ENCODE measurements around the gene BDKRB2.

BDKRB2 gene

GRCh38 chr14:96252999-96253539 lies 48.4 kb downstream of the BDKRB2 start:
- DNase-seq (ENCODE audit: extremely low read depth, low read depth): peak; percentile 39

GRCh38 chr14:96254687-96255086 lies 50.0 kb downstream of the BDKRB2 start:
- no peak for TF ChIP-seq CTCF (IDR thresholded peaks at IDR 0.05; ENCODE audit: low read depth, low read length)
- DNase-seq (ENCODE audit: extremely low read depth, low read depth): no peak

More at GRCh38 chr14:96252999-96253539, 48.4 kb downstream of the BDKRB2 start:
- no peak for TF ChIP-seq CTCF (IDR thresholded peaks at IDR 0.05; ENCODE audit: low read depth, low read length)

- peak; percentile 73 for DNase-seq (ENCODE audit: extremely low read depth, low read depth)
- no peak for TF ChIP-seq CTCF (IDR thresholded peaks at IDR 0.05; ENCODE audit: low read depth, low read length)
These were observed 51.1 kb downstream of the BDKRB2 start, which contains the start of gene BDKRB1 for GRCh38 chr14:96255501-96256366. TSS of gene BDKRB1 (plus strand) at chr14:96256210. CDS start at chr14:96263683, 7,473 bp downstream.

GRCh38 chr14:96256407-96256806 lies 51.8 kb downstream of the BDKRB2 start:
- peak; percentile 36 for TF ChIP-seq CTCF (IDR thresholded peaks at IDR 0.05; ENCODE audit: low read depth, low read length)
- peak; percentile 39 for DNase-seq (ENCODE audit: extremely low read depth, low read depth)

GRCh38 chr14:96257056-96257455 lies 52.4 kb downstream of the BDKRB2 start:
- TF ChIP-seq CTCF (IDR thresholded peaks at IDR 0.05; ENCODE audit: low read depth, low read length): no peak
- no peak for DNase-seq (ENCODE audit: extremely low read depth, low read depth)

GRCh38 chr14:96257900-96258299 lies 53.3 kb downstream of the BDKRB2 start:
- no peak for TF ChIP-seq CTCF (IDR thresholded peaks at IDR 0.05; ENCODE audit: low read depth, low read length)
- DNase-seq (ENCODE audit: extremely low read depth, low read depth): no peak

- DNase-seq (ENCODE audit: extremely low read depth, low read depth): peak; percentile 93
- TF ChIP-seq CTCF (IDR thresholded peaks at IDR 0.05; ENCODE audit: low read depth, low read length): no peak
These were observed 55.7 kb downstream of the BDKRB2 start for GRCh38 chr14:96260341-96260821.

Measured in AG09319 (cell line).